A549 (cell line): ENCODE measurements around the gene DLX5. TPM values are rescaled to one million over a fixed set of nuclear protein-coding genes. Genes with fewer than 3 reads are reported as not detected.

ENCODE experiments used
- ATAC-seq, 2 experiments: fragments of 200-7000 bp in 1 of 2; fragments of >200 bp in 1 of 2; cut with Nextera tagmentation in 1 of 2; cut with Tn5 transposase in 1 of 2; 3 replicates each; pipeline versions ENCODE4 v1.8.0 to v1.9.1; 2018 to 2020; ENCODE audit warnings: mild to moderate bottlenecking in 1 of 2, moderate library complexity in 1 of 2
- CTCF ChIA-PET: fragments of 300-600 bp; sonication (Branson Sonifier 250); formaldehyde crosslinking; extraction: SDS; loops from one replicate; lab custom pipeline; 2021; ENCODE audit warnings: antibody characterized with exemption, inconsistent platforms; lab: Yijun Ruan, JAX
- POLR2A ChIA-PET: fragments of 350-600 bp; formaldehyde crosslinking; extraction: SDS; loops from one replicate; lab custom pipeline; 2021; ENCODE audit warnings: antibody characterized with exemption, inconsistent platforms; lab: Yijun Ruan, JAX
- DNase-seq, 2 experiments: peaks; one replicate each; pipeline versions ENCODE4 v3.0.0 to v3.0.0-alpha.2; 2011 to 2016; ENCODE audit warnings: low read depth in 1 of 2, low spot score in 1 of 2
- FAIRE-seq: peaks from 2 replicates; lab custom pipeline; 2011; peaks lifted over from hg19 to GRCh38; lab: Jason Lieb, UNC
- H3K27ac ChIP-seq, 2 experiments: fragments of >200 bp; sonication (Bioruptor Twin); formaldehyde crosslinking; 3 replicates each; pipeline ENCODE4 v1.5.1; 2016 to 2017
- H3K4me1 ChIP-seq: fragments of >200 bp; sonication (Bioruptor Twin); formaldehyde crosslinking; 3 replicates; pipeline ENCODE4 v1.6.1; 2016
- H3K4me2 ChIP-seq: fragments of >200 bp; sonication (Bioruptor Twin); formaldehyde crosslinking; 3 replicates; pipeline ENCODE4 v1.6.1; 2016
- H3K4me3 ChIP-seq: fragments of >200 bp; sonication (Bioruptor Twin); formaldehyde crosslinking; 3 replicates; pipeline ENCODE4 v1.5.1; 2016
- H3K9me3 ChIP-seq: fragments of >200 bp; sonication (Bioruptor Twin); formaldehyde crosslinking; 3 replicates; pipeline ENCODE4 v1.6.1; 2016
- BHLHE40 ChIP-seq: IDR thresholded peaks from 2 replicates; pipeline ENCODE4 v1.6.1; 2012; ENCODE audit warnings: low read depth, low read length, inconsistent platforms
- CHD2 ChIP-seq: fragments of 150-350 bp; IDR thresholded peaks from 2 replicates; pipeline ENCODE4 v1.6.1; 2014; ENCODE audit warnings: low read length; ENCODE audit not compliant: partially characterized antibody
- EHF ChIP-seq: fragments of 250-450 bp; sonication (Bioruptor Pico); IDR thresholded peaks from 2 replicates; pipeline ENCODE4 v1.5.0; 2020; ENCODE audit warnings: mild to moderate bottlenecking
- EHMT2 ChIP-seq: fragments of 200-600 bp; sonication (generic); IDR thresholded peaks from 2 replicates; pipeline ENCODE4 v1.6.1; 2016; ENCODE audit warnings: antibody characterized with exemption, low read depth, mild to moderate bottlenecking, moderate library complexity
- ESRRA ChIP-seq: fragments of 150-350 bp; IDR thresholded peaks from 2 replicates; pipeline ENCODE4 v1.6.1; 2014; ENCODE audit warnings: mild to moderate bottlenecking, low read length, borderline replicate concordance
- JUN ChIP-seq, 2 experiments: fragments of >200 bp; sonication (Bioruptor Twin); formaldehyde crosslinking; IDR thresholded peaks; 2 replicates in 1 of 2; 3 replicates in 1 of 2; pipeline ENCODE4 v1.6.1; 2016 to 2017
- MYC ChIP-seq: IDR thresholded peaks from 2 replicates; pipeline ENCODE4 v1.6.1; 2012; ENCODE audit warnings: mild to moderate bottlenecking, inconsistent platforms, low read length, improper control_type of control experiment, borderline replicate concordance
- RNF2 ChIP-seq: fragments of 200-600 bp; sonication (generic); IDR thresholded peaks from 2 replicates; pipeline ENCODE4 v1.6.1; 2016; ENCODE audit warnings: low read depth, mild to moderate bottlenecking, antibody characterized with exemption, moderate library complexity, borderline replicate concordance
- TFCP2L1 ChIP-seq: fragments of 250-450 bp; sonication (Bioruptor Pico); IDR thresholded peaks from 2 replicates; pipeline ENCODE4 v1.5.0; 2021; ENCODE audit warnings: mild to moderate bottlenecking
- TP53 ChIP-seq: fragments of 250-450 bp; sonication (Bioruptor Pico); IDR thresholded peaks from 2 replicates; pipeline ENCODE4 v1.5.0; 2021; ENCODE audit warnings: mild to moderate bottlenecking, moderate library complexity
- ZFP36 ChIP-seq: fragments of 450-650 bp; IDR thresholded peaks from 2 replicates; pipeline ENCODE4 v1.6.1; 2014; ENCODE audit warnings: borderline replicate concordance; ENCODE audit not compliant: partially characterized antibody
- ZSCAN20 ChIP-seq: fragments of 250-450 bp; sonication (Bioruptor Pico); IDR thresholded peaks from 2 replicates; pipeline ENCODE4 v1.8.0; 2022; ENCODE audit warnings: mild to moderate bottlenecking, moderate library complexity
- WGBS: methylation state at CpG from one replicate; pipeline ENCODE4 v1.1.6; 2017; ENCODE audit errors: missing lambda C conversion rate; 5-methylcytosine and 5-hydroxymethylcytosine counted together
- polyA plus RNA-seq, 4 experiments: library from polyadenylated mRNA; depleted of rRNA in 3 of 4; stranded (reverse); fragments of >200 nt; fragmentation: RNase III in 1 of 4; extraction: RNeasy Plus Mini Kit Qiagen cat#74134 plus additional on column Dnase treatment in 1 of 4; gene quantifications; 2 replicates in 3 of 4; 3 replicates in 1 of 4; pipeline ENCODE4 v1.2.3, GENCODE V29; 2011 to 2017
- TF ChIP-seq, protein P1 (sequence below): fragments of 250-450 bp; sonication (Bioruptor Pico); IDR thresholded peaks from 2 replicates; pipeline ENCODE4 v1.5.0; 2021; ENCODE audit warnings: mild to moderate bottlenecking, moderate library complexity, borderline replicate concordance
- TF ChIP-seq, protein P2 (sequence below): fragments of 200-600 bp; sonication (generic); IDR thresholded peaks from 2 replicates; pipeline ENCODE4 v1.6.1; 2016; ENCODE audit warnings: antibody characterized with exemption, mild to moderate bottlenecking, moderate library complexity
- TF ChIP-seq, protein P3 (sequence below): IDR thresholded peaks from 2 replicates; pipeline ENCODE4 v1.6.1; 2012
- TF ChIP-seq, protein P4 (sequence below): IDR thresholded peaks from 2 replicates; pipeline ENCODE4 v1.6.1; 2012; ENCODE audit warnings: low read depth, borderline replicate concordance

DLX5 gene
- polyA plus RNA-seq, 2 of the 4 experiments (the other 2 are of a cell fraction), result not detected

DNA sequence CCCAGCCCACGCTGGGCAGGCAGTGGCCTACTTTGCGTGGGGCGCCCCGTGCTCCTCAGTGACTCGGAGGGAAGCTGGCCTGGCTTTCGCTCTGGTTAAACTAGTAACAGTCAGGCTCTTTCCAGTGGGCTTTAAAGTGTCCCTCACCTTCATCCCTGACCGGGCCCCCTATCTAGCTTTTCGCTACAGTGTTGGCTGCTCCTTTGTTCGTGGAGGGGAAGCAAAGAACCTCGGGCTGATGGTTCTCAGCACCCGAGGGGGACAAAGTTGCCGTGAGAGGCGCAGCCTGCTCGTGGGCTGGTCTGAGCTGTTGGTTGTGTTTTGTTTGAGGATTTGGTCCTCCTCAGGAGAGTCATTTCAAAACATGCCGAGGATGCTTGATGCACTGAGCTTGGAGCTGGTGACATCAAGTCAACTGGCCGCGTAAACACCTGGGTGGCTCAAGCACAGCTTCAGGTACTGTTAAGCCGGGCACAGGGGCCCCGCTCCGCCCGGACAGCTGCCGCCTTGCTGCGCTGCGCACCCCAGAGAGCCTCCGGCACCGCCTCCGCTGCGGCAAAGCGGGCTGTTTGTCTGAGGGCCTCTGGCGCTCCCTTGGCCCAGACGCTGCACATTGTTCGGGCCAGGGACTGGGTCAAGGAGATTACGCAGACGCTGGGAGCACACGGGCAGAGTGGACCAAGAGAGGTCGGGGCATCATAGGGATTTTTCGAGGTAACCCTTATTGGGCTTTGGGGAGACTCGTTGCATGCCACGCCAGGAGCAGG, 17.6 kb downstream of the DLX5 start (continued):
- TF ChIP-seq ZSCAN20, result no peak
- TF ChIP-seq EHF, result no peak
- TF ChIP-seq MYC, result no peak
- TF ChIP-seq TFCP2L1 (CRISPR knock-in tag), result no peak
- no peak for TF ChIP-seq TP53 (CRISPR knock-in tag)
- TF ChIP-seq, protein P1, sequence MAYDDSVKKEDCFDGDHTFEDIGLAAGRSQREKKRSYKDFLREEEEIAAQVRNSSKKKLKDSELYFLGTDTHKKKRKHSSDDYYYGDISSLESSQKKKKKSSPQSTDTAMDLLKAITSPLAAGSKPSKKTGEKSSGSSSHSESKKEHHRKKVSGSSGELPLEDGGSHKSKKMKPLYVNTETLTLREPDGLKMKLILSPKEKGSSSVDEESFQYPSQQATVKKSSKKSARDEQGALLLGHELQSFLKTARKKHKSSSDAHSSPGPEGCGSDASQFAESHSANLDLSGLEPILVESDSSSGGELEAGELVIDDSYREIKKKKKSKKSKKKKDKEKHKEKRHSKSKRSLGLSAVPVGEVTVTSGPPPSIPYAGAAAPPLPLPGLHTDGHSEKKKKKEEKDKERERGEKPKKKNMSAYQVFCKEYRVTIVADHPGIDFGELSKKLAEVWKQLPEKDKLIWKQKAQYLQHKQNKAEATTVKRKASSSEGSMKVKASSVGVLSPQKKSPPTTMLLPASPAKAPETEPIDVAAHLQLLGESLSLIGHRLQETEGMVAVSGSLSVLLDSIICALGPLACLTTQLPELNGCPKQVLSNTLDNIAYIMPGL, result no peak
- no peak for TF ChIP-seq BHLHE40
- TF ChIP-seq, protein P2, sequence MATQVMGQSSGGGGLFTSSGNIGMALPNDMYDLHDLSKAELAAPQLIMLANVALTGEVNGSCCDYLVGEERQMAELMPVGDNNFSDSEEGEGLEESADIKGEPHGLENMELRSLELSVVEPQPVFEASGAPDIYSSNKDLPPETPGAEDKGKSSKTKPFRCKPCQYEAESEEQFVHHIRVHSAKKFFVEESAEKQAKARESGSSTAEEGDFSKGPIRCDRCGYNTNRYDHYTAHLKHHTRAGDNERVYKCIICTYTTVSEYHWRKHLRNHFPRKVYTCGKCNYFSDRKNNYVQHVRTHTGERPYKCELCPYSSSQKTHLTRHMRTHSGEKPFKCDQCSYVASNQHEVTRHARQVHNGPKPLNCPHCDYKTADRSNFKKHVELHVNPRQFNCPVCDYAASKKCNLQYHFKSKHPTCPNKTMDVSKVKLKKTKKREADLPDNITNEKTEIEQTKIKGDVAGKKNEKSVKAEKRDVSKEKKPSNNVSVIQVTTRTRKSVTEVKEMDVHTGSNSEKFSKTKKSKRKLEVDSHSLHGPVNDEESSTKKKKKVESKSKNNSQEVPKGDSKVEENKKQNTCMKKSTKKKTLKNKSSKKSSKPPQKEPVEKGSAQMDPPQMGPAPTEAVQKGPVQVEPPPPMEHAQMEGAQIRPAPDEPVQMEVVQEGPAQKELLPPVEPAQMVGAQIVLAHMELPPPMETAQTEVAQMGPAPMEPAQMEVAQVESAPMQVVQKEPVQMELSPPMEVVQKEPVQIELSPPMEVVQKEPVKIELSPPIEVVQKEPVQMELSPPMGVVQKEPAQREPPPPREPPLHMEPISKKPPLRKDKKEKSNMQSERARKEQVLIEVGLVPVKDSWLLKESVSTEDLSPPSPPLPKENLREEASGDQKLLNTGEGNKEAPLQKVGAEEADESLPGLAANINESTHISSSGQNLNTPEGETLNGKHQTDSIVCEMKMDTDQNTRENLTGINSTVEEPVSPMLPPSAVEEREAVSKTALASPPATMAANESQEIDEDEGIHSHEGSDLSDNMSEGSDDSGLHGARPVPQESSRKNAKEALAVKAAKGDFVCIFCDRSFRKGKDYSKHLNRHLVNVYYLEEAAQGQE, result no peak
- TF ChIP-seq, all 56 proteins: peak for 0

DNA sequence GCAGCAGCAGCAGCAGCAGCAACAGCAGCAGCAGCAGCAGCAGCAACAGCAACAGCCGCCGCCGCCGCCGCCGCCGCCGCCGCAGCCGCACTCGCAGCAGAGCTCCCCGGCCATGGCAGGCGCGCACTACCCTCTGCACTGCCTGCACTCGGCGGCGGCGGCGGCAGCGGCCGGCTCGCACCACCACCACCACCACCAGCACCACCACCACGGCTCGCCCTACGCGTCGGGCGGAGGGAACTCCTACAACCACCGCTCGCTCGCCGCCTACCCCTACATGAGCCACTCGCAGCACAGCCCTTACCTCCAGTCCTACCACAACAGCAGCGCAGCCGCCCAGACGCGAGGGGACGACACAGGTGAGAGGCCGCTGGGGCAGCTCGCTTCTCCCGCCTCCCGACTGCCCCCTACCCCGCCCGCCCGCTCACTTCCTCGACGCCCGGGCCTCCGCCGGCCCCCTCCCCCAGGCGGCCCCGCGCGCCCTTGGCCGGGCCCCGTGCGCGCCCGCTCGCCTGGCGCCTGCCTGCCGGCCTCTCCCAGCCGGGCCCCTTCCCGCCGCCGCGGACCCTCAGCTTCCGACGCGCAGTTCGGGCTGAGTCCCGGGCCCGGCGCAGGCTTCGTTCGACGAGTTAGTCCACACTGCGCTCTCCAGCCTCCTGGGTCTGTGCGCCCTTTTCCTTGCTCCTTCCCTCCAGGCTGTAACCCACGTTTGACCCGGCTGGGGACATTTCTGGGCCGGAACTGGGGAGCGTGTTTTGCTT, 18.4 kb downstream of the DLX5 start:
- no peak for FAIRE-seq
- ChIA-PET CTCF (interaction anchor here (0.6 to 2.5 kb wide), 3 partner anchors 8 to 1141 kb away, joined by 3 to 9 read pairs (median 4); no protein-coding TSS in a partner anchor), POLR2A (interaction anchor here (0.6 to 0.7 kb wide), 3 partner anchors 483 to 820 kb away, joined by 3 to 5 read pairs (median 3); no protein-coding TSS in a partner anchor)
- H3K27ac ChIP-seq, result peak overlapping the region in 1 of 2 experiments; percentile 42; a peak in 2 of 6 replicates
- no peaks in the 10 kb centered on the region for H3K9me3 ChIP-seq
- H3K4me1 ChIP-seq, result 0 out of 3 replicates have a peak, but pooled peaks cover 5% of the 10 kb centered on the region
- ATAC-seq, result peak; percentile 72 to 89
- H3K4me2 ChIP-seq, result peak overlapping the region; percentile 100
- 58% methylated on average over 42 of the region's 83 CpGs for WGBS
- peak overlapping the region; percentile 59 for H3K4me3 ChIP-seq
- DNase-seq, result peak; percentile 36 to 56
- TF ChIP-seq CHD2 (no peak), EHMT2 (no peak), ESRRA (no peak), JUN (IDR thresholded peaks at IDR 0.05) (no peak)
- TF ChIP-seq, all 56 proteins: peak for 0

DNA sequence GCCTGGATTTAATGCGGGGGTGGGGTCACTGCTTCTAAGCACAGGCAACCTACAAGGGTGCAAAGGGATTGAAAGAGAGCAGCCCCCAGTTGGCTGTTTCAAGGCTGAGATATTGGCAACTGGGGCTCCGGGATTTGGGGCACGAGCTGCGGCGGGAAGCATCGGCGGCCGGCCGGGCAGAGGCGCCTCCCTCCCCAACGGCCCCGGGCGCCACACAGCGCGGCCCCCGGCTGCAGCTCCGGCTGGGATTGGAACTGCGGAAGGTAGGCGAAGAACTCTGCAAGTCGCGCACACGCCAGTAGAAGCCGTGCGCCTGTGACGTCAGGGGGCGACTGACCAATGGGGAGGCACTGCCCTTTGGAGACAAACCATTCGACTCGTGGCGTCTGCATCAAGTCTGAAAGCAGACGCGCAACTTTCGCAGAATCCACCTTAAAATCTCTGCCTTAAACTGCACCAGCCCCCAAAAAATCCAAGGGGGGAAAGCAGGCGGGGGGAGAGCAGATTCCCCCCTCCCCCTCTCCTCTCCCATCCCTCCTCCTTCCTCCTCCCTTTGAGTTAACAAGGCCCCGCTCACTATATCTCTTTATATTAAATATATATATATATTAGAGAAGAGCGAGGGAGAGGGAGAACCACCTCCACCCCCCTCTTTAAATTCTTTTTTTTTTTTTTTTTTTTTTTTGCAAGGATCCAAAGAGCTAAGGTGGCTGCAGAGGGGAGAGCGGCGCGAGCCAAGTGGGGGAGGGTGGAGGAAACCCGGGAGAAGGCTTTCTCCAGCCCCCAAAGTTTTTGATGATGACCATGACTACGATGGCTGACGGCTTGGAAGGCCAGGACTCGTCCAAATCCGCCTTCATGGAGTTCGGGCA, 19.2 kb downstream of the DLX5 start, which contains the start of gene DLX6:
Gene DLX6, plus strand, starts transcription at position 371 of the 872 bp plus-strand sequence. Its CDS starts 425 bp downstream, at position 796.
- peak within 1 kb of the TSS in 1 of 2 experiments; percentile 42; a peak in 2 of 6 replicates for H3K27ac ChIP-seq
- TF ChIP-seq, protein P3, sequence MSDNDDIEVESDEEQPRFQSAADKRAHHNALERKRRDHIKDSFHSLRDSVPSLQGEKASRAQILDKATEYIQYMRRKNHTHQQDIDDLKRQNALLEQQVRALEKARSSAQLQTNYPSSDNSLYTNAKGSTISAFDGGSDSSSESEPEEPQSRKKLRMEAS, result peak; percentile 70
- TF ChIP-seq, protein P4, sequence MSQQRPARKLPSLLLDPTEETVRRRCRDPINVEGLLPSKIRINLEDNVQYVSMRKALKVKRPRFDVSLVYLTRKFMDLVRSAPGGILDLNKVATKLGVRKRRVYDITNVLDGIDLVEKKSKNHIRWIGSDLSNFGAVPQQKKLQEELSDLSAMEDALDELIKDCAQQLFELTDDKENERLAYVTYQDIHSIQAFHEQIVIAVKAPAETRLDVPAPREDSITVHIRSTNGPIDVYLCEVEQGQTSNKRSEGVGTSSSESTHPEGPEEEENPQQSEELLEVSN, result peak; percentile 51; the same call in 1 of the 2 replicates
- TF ChIP-seq TP53 (CRISPR knock-in tag) (no peak), ZFP36 (no peak), RNF2 (peak; percentile 75; the same call in 1 of the 2 replicates)
- no peak for FAIRE-seq
- peak within 1 kb of the TSS; percentile 100 for H3K4me2 ChIP-seq
- DNase-seq, result peak; percentile 84 to 89
- ChIA-PET CTCF (interaction anchor here (0.7 to 2.5 kb wide), 2 partner anchors 22 to 1089 kb away, joined by 3 to 9 read pairs; no protein-coding TSS in a partner anchor), POLR2A (interaction anchor here (0.6 to 0.7 kb wide), 3 partner anchors 484 to 821 kb away, joined by 3 to 5 read pairs (median 3); no protein-coding TSS in a partner anchor)
- peak; percentile 82 to 91 for ATAC-seq
- 0 out of 3 replicates have a peak, but pooled peaks cover 5% of the 10 kb centered on the region for H3K4me1 ChIP-seq
- H3K9me3 ChIP-seq, result no peaks in the 10 kb centered on the region
- H3K4me3 ChIP-seq, result peak within 1 kb of the TSS; percentile 59
- 4% methylated on average over 34 of the region's 44 CpGs for WGBS
